NB4 (cell line): Measurements from ENCODE around the gene SLC30A10.

Source experiments
- CTCF ChIP-seq: IDR thresholded peaks from one replicate; pipeline ENCODE4 v1.5.1; 2012; ENCODE audit warnings: low read depth, low read length
- MYC ChIP-seq: IDR thresholded peaks from 2 replicates; pipeline ENCODE4 v1.6.1; 2011; ENCODE audit warnings: low read depth, low read length

GRCh38 chr1:219927956-219928790, at the start of gene SLC30A10:
- TF ChIP-seq CTCF = no peak
- no peak for TF ChIP-seq MYC
